ENCODE data around the gene CNTN5.

DNA sequence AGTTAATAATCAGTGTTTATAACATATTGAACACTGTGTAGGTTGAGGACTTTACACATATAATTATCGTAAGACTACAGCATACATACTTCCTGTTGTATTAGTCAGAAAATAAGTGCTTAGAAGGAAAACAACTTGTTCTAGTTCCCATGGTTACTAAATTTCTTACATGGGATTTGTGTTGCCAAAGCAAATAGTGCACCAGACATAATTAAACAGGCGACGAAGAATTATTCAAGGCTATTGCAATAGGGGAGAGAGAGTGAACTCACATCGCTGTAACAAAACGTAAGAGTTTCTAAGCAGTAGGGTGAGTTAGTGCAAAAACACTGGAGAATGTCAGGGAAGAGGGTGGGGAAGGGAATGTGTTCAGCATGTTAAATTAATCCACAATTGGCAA, 347.8 kb downstream of the CNTN5 start:
- TF ChIP-seq, protein P1, sequence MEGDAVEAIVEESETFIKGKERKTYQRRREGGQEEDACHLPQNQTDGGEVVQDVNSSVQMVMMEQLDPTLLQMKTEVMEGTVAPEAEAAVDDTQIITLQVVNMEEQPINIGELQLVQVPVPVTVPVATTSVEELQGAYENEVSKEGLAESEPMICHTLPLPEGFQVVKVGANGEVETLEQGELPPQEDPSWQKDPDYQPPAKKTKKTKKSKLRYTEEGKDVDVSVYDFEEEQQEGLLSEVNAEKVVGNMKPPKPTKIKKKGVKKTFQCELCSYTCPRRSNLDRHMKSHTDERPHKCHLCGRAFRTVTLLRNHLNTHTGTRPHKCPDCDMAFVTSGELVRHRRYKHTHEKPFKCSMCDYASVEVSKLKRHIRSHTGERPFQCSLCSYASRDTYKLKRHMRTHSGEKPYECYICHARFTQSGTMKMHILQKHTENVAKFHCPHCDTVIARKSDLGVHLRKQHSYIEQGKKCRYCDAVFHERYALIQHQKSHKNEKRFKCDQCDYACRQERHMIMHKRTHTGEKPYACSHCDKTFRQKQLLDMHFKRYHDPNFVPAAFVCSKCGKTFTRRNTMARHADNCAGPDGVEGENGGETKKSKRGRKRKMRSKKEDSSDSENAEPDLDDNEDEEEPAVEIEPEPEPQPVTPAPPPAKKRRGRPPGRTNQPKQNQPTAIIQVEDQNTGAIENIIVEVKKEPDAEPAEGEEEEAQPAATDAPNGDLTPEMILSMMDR (IDR thresholded peaks at IDR 0.05) = no peak
- no peak for TF ChIP-seq POLR2A (IDR thresholded peaks at IDR 0.05)

Measured in esophagus squamous epithelium (tissue), 4 donors.